Measurements from ENCODE around the gene GSDMA.

- TF ChIP-seq POLR2AphosphoS5 (IDR thresholded peaks at IDR 0.05; ENCODE audit: borderline replicate concordance, low read depth, low read length) (no peak), EZH2 (IDR thresholded peaks at IDR 0.05) (no peak)
These were observed 19.0 kb upstream of the GSDMA start for GRCh38 chr17:39943702-39944392.
